ENCODE measurements around the gene ZNF775.

DNA sequence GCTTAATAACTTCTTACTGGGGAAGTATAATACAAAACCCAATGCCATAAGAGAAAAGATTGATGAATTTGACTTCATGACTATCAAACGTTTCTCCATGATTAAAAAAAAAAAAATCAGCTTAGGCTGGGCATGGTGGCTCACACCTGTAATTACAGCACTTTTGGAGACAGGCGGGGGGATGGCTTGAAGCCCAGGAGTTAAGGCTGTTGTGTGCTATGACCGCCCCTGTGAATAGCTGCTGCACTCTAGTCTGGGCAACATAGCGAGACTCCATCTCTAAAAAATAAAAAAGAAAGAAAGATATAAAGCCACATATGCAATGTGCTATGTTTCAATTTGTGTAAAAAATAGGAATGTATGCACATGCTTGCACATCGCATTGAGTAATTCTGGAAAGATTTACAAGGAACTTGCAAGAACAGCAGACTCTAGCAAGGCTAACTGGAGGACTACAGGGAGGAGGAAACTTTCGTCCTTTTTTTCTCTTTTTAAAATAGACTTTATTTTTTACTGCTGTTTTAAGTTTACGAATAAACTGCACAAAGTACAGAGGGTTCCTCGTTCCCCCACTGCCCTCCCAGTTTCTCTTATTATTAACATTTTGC lies 27.4 kb upstream of the ZNF775 start:
- no peak for TF ChIP-seq EZH2 (IDR thresholded peaks at IDR 0.05; ENCODE audit: low read depth)
- TF ChIP-seq, protein P1, sequence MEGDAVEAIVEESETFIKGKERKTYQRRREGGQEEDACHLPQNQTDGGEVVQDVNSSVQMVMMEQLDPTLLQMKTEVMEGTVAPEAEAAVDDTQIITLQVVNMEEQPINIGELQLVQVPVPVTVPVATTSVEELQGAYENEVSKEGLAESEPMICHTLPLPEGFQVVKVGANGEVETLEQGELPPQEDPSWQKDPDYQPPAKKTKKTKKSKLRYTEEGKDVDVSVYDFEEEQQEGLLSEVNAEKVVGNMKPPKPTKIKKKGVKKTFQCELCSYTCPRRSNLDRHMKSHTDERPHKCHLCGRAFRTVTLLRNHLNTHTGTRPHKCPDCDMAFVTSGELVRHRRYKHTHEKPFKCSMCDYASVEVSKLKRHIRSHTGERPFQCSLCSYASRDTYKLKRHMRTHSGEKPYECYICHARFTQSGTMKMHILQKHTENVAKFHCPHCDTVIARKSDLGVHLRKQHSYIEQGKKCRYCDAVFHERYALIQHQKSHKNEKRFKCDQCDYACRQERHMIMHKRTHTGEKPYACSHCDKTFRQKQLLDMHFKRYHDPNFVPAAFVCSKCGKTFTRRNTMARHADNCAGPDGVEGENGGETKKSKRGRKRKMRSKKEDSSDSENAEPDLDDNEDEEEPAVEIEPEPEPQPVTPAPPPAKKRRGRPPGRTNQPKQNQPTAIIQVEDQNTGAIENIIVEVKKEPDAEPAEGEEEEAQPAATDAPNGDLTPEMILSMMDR (conservative IDR thresholded peaks at IDR 0.05), result no peak
